DND-41 (cell line): ENCODE measurements around the gene CEL.
"Not testable (repeated sequence)": the region's sequence is repeated elsewhere in the genome, so short reads cannot be mapped to it uniquely, and the experiment has no call there.

Experiments
- CTCF ChIP-seq: IDR thresholded peaks from 2 replicates; pipeline ENCODE4 v1.5.1; 2012; ENCODE audit warnings: borderline replicate concordance, low read length, moderate library complexity, mild to moderate bottlenecking; ENCODE audit not compliant: poor library complexity, severe bottlenecking; ENCODE audit errors: extremely low read depth
- EZH2 ChIP-seq: IDR thresholded peaks from 3 replicates; pipeline ENCODE4 v1.6.1; 2012; ENCODE audit warnings: borderline replicate concordance, low read depth, mild to moderate bottlenecking, moderate library complexity, low read length, inconsistent platforms; ENCODE audit not compliant: severe bottlenecking

GRCh38 chr9:133072210-133072609 is 10.4 kb downstream of the CEL start:
- TF ChIP-seq CTCF, EZH2: not testable (repeated sequence)
